GM06990 (cell line): Measurements from ENCODE around the gene LYPD6B.

Experiments
- DNase-seq: peaks from one replicate; pipeline ENCODE4 v3.0.0-alpha.2; 2011; ENCODE audit not compliant: insufficient read length; ENCODE audit errors: extremely low read depth
- H3K27me3 ChIP-seq: replicated peaks from 2 replicates; pipeline ENCODE4 v1.6.0; 2011; ENCODE audit warnings: low read length; ENCODE audit not compliant: control insufficient read depth, insufficient read depth
- H3K36me3 ChIP-seq: 2 replicates; pipeline ENCODE4 v1.5.1; 2011; ENCODE audit warnings: low read length; ENCODE audit not compliant: control insufficient read depth, insufficient read depth
- H3K4me3 ChIP-seq: replicated peaks from 2 replicates; pipeline ENCODE4 v1.5.1; 2011; ENCODE audit warnings: low read depth, mild to moderate bottlenecking, control low read depth, low read length
- TF ChIP-seq, protein P1 (sequence below): IDR thresholded peaks from 2 replicates; pipeline ENCODE4 v1.5.1; 2011; ENCODE audit warnings: low read length, control low read depth, mild to moderate bottlenecking, inconsistent platforms; ENCODE audit not compliant: insufficient read depth, poor library complexity, severe bottlenecking

The LYPD6B gene

GRCh38 chr2:149132339-149132738 lies 93.8 kb downstream of the LYPD6B start:
- H3K4me3 ChIP-seq = no peak overlapping the region
- TF ChIP-seq, protein P1, sequence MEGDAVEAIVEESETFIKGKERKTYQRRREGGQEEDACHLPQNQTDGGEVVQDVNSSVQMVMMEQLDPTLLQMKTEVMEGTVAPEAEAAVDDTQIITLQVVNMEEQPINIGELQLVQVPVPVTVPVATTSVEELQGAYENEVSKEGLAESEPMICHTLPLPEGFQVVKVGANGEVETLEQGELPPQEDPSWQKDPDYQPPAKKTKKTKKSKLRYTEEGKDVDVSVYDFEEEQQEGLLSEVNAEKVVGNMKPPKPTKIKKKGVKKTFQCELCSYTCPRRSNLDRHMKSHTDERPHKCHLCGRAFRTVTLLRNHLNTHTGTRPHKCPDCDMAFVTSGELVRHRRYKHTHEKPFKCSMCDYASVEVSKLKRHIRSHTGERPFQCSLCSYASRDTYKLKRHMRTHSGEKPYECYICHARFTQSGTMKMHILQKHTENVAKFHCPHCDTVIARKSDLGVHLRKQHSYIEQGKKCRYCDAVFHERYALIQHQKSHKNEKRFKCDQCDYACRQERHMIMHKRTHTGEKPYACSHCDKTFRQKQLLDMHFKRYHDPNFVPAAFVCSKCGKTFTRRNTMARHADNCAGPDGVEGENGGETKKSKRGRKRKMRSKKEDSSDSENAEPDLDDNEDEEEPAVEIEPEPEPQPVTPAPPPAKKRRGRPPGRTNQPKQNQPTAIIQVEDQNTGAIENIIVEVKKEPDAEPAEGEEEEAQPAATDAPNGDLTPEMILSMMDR = no peak
- no peak for DNase-seq
- no peaks in the 10 kb centered on the region for H3K27me3 ChIP-seq
- no peaks in the 10 kb centered on the region for H3K36me3 ChIP-seq

GRCh38 chr2:149132901-149133300 lies 94.4 kb downstream of the LYPD6B start:
- TF ChIP-seq, protein P1 = no peak
- DNase-seq = no peak
- H3K27me3 ChIP-seq = no peaks in the 10 kb centered on the region
- no peaks in the 10 kb centered on the region for H3K36me3 ChIP-seq
- H3K4me3 ChIP-seq = no peak overlapping the region

DNA sequence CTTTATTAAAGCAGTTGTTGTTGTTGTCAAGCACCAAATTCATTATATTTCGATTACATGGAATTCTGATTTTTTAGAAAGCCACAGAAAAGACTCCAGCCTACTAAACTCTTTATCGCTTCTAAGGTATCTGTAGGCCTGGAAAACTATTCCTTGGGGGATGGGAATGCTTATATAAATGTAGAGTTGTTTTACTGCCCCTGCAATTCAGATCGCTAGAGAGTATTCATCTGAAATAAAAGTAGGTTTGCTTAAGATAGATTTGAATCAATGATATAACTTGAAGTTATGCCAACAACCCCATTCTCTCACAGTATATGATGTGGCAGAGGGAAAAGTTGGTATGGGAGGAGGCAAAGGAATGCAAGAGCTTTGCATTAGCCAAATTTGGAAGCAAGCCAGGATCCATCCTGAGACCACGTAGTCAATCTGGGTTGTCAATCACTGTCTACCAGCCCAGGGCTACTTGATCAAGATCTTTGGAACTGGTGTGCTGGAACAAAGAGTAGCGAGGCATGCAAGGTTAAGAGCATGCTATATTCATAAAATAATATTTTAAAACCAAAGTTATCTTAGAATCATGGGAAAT lies 95.9 kb downstream of the LYPD6B start:
- H3K27me3 ChIP-seq = no peaks in the 10 kb centered on the region
- H3K36me3 ChIP-seq = no peaks in the 10 kb centered on the region
- TF ChIP-seq, protein P1 = no peak
- H3K4me3 ChIP-seq = no peak overlapping the region
- no peak for DNase-seq

GRCh38 chr2:149136111-149136510 lies 97.6 kb downstream of the LYPD6B start:
- TF ChIP-seq, protein P1 = no peak
- Histone ChIP-seq H3K4me3 (no peak overlapping the region), H3K27me3 (no peaks in the 10 kb centered on the region), H3K36me3 (no peaks in the 10 kb centered on the region)
- no peak for DNase-seq

DNA sequence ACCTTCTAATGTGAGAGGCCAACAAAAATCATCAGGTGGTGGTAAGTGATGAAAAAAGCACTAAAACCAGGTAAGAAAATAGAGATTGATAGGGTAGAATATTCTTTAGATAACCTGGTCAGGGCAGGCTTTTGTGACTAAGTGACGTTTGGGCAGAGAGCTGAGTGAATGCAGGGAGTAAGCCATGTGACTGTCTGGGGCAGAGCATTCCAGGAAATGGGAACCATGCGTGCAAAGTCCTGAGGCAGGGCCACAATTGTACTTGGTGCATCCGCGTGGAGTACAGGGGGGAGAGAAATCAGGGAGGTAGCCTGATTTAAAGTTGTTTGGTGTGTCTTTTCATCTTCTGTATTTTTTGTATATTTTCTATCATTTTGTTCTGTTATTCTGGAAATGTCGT lies 102.5 kb downstream of the LYPD6B start:
- H3K4me3 ChIP-seq = no peak overlapping the region
- TF ChIP-seq, protein P1 = no peak
- H3K36me3 ChIP-seq = no peaks in the 10 kb centered on the region
- H3K27me3 ChIP-seq = no peaks in the 10 kb centered on the region
- no peak for DNase-seq

- no peak for DNase-seq
- Histone ChIP-seq H3K36me3 (no peaks in the 10 kb centered on the region), H3K27me3 (no peaks in the 10 kb centered on the region), H3K4me3 (no peak overlapping the region)
- TF ChIP-seq, protein P1 = no peak
Measured at GRCh38 chr2:149143734-149144133, 105.2 kb downstream of the LYPD6B start.
